OCI-LY3 (cell line): Measurements from ENCODE around the gene INVS.

Source experiments
- H2AFZ ChIP-seq: fragments of 200-600, 300-600 bp; shearing (Covaris generic); 2 replicates; pipeline ENCODE4 v1.6.0; 2014; ENCODE audit warnings: antibody characterized with exemption, low read depth, low read length
- H3K27ac ChIP-seq: fragments of 200-600, 300-600 bp; sonication (generic); 2 replicates; pipeline ENCODE4 v1.5.1; 2014; ENCODE audit warnings: mild to moderate bottlenecking, low read length, moderate library complexity, mixed read lengths
- H3K27me3 ChIP-seq: fragments of 200-600, 300-600 bp; sonication (generic); 2 replicates; pipeline ENCODE4 v1.6.1; 2014; ENCODE audit warnings: low read depth, low read length, mixed read lengths
- H3K36me3 ChIP-seq: fragments of 200-600, 300-600 bp; sonication (generic); replicated peaks from 2 replicates; pipeline ENCODE3; 2014; ENCODE audit warnings: low read depth, low read length, mixed read lengths
- H3K4me1 ChIP-seq: fragments of 300-600, 200-600 bp; sonication (generic); 2 replicates; pipeline ENCODE4 v1.6.1; 2014; ENCODE audit warnings: low read length, mixed read lengths
- H3K4me2 ChIP-seq: fragments of 200-600, 300-600 bp; sonication (generic); 2 replicates; pipeline ENCODE4 v1.6.1; 2014; ENCODE audit warnings: low read length, mixed read lengths
- H3K4me3 ChIP-seq: fragments of 300-600, 200-600 bp; sonication (generic); 2 replicates; pipeline ENCODE4 v1.5.1; 2014; ENCODE audit warnings: antibody characterized with exemption, mild to moderate bottlenecking, low read length, moderate library complexity
- H3K79me2 ChIP-seq: fragments of 300-600, 200-600 bp; shearing (Covaris generic); 2 replicates; pipeline ENCODE4 v1.6.1; 2014; ENCODE audit warnings: mild to moderate bottlenecking, low read length, mixed read lengths
- H3K9ac ChIP-seq: fragments of 300-600, 200-600 bp; shearing (Covaris generic); 2 replicates; pipeline ENCODE4 v1.6.0; 2014; ENCODE audit warnings: mild to moderate bottlenecking, low read length, moderate library complexity
- H3K9me3 ChIP-seq: fragments of 200-600, 300-600 bp; shearing (Covaris generic); 2 replicates; pipeline ENCODE4 v1.6.1; 2014; ENCODE audit warnings: low read length, mixed read lengths; ENCODE audit not compliant: insufficient read depth
- H4K20me1 ChIP-seq: fragments of 200-600, 300-600 bp; sonication (generic); 2 replicates; pipeline ENCODE4 v1.6.1; 2016; ENCODE audit warnings: low read length, mixed read lengths; ENCODE audit not compliant: insufficient read depth
- CTCF ChIP-seq: fragments of 200-600, 300-600 bp; sonication (generic); IDR thresholded peaks from 2 replicates; pipeline ENCODE4 v1.5.1; 2014; ENCODE audit warnings: antibody characterized with exemption, low read length, low read depth
- EZH2phosphoT487 ChIP-seq: fragments of 200-600 bp; shearing (Covaris generic); IDR thresholded peaks from 2 replicates; pipeline ENCODE4 v1.6.1; 2018; ENCODE audit warnings: antibody characterized with exemption, mixed run types, low read depth

Gene INVS

DNA sequence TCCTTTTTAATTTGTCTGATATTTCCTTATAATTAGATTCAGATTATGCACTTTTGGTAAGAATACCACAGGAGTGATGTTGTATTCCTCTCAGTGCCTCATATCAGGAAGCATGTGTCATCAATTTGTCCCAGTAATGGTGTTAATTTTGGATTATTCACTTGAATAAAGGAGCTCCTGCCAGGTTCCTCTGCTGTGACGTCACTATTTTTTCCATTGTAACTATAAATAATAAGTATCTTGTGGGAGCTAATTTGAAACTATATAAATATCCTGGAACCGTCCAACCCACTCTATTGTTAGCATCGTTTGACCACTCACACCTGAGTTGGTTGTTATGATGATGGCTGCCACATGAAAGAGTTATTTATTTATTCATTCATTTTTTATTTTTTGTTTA, 107.9 kb downstream of the INVS start:
- H4K20me1 ChIP-seq = no peaks in the 10 kb centered on the region
- H3K9me3 ChIP-seq = no peaks in the 10 kb centered on the region
- no peaks in the 10 kb centered on the region for H3K79me2 ChIP-seq
- no peaks in the 10 kb centered on the region for H3K27me3 ChIP-seq
- H3K4me3 ChIP-seq = no peak overlapping the region
- no peak overlapping the region for H3K4me2 ChIP-seq
- TF ChIP-seq CTCF = no peak
- no peak for TF ChIP-seq EZH2phosphoT487
- no peak overlapping the region for H3K27ac ChIP-seq
- no peak overlapping the region for H2AFZ ChIP-seq
- H3K9ac ChIP-seq = no peak overlapping the region
- H3K36me3 ChIP-seq = no peaks in the 10 kb centered on the region
- peaks cover 9% of the 10 kb centered on the region; the same call in 1 of the 2 replicates for H3K4me1 ChIP-seq

DNA sequence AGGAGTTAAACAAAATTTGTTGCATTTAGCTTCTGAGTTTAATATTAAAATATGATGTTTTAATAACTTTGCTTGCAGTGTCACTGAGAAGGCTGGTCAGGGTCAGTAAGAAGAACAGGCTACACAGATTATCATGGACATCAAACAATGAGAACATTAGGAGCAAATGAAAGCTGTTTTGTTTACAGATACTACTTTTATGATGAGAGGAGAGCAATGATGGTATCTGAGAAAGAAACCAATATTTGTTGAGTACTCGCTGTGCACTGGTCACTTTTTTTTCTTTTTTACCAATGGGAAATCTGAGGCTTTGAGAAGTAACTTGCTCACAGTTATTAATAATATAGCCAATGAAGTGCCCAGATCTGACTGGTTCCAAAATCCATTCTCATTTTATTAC, 109.6 kb downstream of the INVS start:
- Histone ChIP-seq H3K4me1 (peaks cover 9% of the 10 kb centered on the region; the same call in 1 of the 2 replicates), H3K4me3 (no peak overlapping the region), H3K4me2 (no peak overlapping the region), H3K36me3 (no peaks in the 10 kb centered on the region), H3K27ac (no peak overlapping the region), H3K9ac (no peak overlapping the region), H3K27me3 (no peaks in the 10 kb centered on the region), H3K9me3 (no peaks in the 10 kb centered on the region), H3K79me2 (no peaks in the 10 kb centered on the region), H2AFZ (no peak overlapping the region), H4K20me1 (no peaks in the 10 kb centered on the region)
- no peak for TF ChIP-seq EZH2phosphoT487
- TF ChIP-seq CTCF = no peak

- Histone ChIP-seq H2AFZ (no peak overlapping the region), H3K4me2 (no peak overlapping the region), H3K9ac (no peak overlapping the region), H3K9me3 (no peaks in the 10 kb centered on the region), H3K4me3 (no peak overlapping the region), H3K27me3 (no peaks in the 10 kb centered on the region), H3K36me3 (no peaks in the 10 kb centered on the region), H4K20me1 (no peaks in the 10 kb centered on the region), H3K4me1 (peaks cover 9% of the 10 kb centered on the region; the same call in 1 of the 2 replicates), H3K79me2 (no peaks in the 10 kb centered on the region), H3K27ac (no peak overlapping the region)
- TF ChIP-seq EZH2phosphoT487 (no peak), CTCF (no peak)
Measured at GRCh38 chr9:100211476-100211875, 112.4 kb downstream of the INVS start.

- no peak for TF ChIP-seq CTCF
- no peak for TF ChIP-seq EZH2phosphoT487
- no peak overlapping the region for H3K27ac ChIP-seq
Measured at GRCh38 chr9:100213730-100214477, 114.9 kb downstream of the INVS start.

More at GRCh38 chr9:100213730-100214477, 114.9 kb downstream of the INVS start:
- Histone ChIP-seq H3K9ac (no peak overlapping the region), H4K20me1 (no peaks in the 10 kb centered on the region), H3K9me3 (no peaks in the 10 kb centered on the region), H3K36me3 (no peaks in the 10 kb centered on the region), H3K27me3 (no peaks in the 10 kb centered on the region), H2AFZ (no peak overlapping the region), H3K4me3 (no peak overlapping the region), H3K4me2 (no peak overlapping the region), H3K79me2 (no peaks in the 10 kb centered on the region), H3K4me1 (peaks cover 14% of the 10 kb centered on the region)
